Skeletal muscle tissue (tissue), 4 donors: Measurements from ENCODE around the gene HIVEP3. TPM values are rescaled to one million over a fixed set of nuclear protein-coding genes. Genes with fewer than 3 reads are reported as not detected.

Experiments used
- H3K27ac ChIP-seq: one replicate; pipeline ENCODE4 v1.7.0; 2013; ENCODE audit warnings: mild to moderate bottlenecking, low read depth, low read length, inconsistent platforms
- H3K27me3 ChIP-seq, 3 donors: one replicate each; pipeline ENCODE4 v1.7.0; 2013; ENCODE audit warnings: low read length in 3 of 3; ENCODE audit not compliant: control insufficient read depth in 3 of 3, insufficient read depth in 3 of 3
- H3K36me3 ChIP-seq, 3 donors: one replicate each; pipeline ENCODE4 v1.7.0; 2013; ENCODE audit warnings: low read length in 3 of 3; ENCODE audit not compliant: control insufficient read depth in 3 of 3, insufficient read depth in 3 of 3
- H3K4me1 ChIP-seq, 3 donors: one replicate each; pipeline ENCODE4 v1.7.0; 2013; ENCODE audit warnings: low read length in 3 of 3, mild to moderate bottlenecking in 3 of 3; ENCODE audit not compliant: control insufficient read depth in 3 of 3, insufficient read depth in 3 of 3
- H3K4me3 ChIP-seq, 3 donors: one replicate each; pipeline ENCODE4 v1.7.0; 2013; ENCODE audit warnings: low read length in 3 of 3
- H3K9ac ChIP-seq, 3 donors: one replicate each; pipeline ENCODE4 v1.7.0; 2013; ENCODE audit warnings: low read length in 3 of 3, mild to moderate bottlenecking in 3 of 3, moderate library complexity in 2 of 3, low read depth in 1 of 3
- H3K9me3 ChIP-seq, 3 donors: one replicate each; pipeline ENCODE4 v1.7.0; 2013; ENCODE audit warnings: low read length in 3 of 3; ENCODE audit not compliant: control insufficient read depth in 3 of 3
- total RNA-seq: library from RNA; depleted of rRNA; stranded (reverse); fragments of >200 nt; gene quantifications from one replicate; pipeline ENCODE4 v1.2.3, GENCODE V29; 2014
- donor health status: Osteomylitis.

Gene HIVEP3
- total RNA-seq, 1 donor from 2014 or later: 0.52 TPM

- Histone ChIP-seq H3K4me1 (peaks cover 0 to 4% (median 0%) of the 10 kb centered on the region in 3 donors), H3K27me3 (no peaks in the 10 kb centered on the region), H3K27ac (no peak overlapping the region), H3K9ac (no peak overlapping the region), H3K4me3 (no peak overlapping the region), H3K9me3 (no peaks in the 10 kb centered on the region), H3K36me3 (no peaks in the 10 kb centered on the region)
These were observed 306.7 kb downstream of the HIVEP3 start for GRCh38 chr1:41611932-41612450.

GRCh38 chr1:41611068-41611931 lies 307.4 kb downstream of the HIVEP3 start:
- no peak overlapping the region for H3K27ac ChIP-seq
- no peaks in the 10 kb centered on the region for H3K36me3 ChIP-seq
- no peaks in the 10 kb centered on the region for H3K27me3 ChIP-seq
- no peak overlapping the region for H3K9ac ChIP-seq
- H3K4me3 ChIP-seq: no peak overlapping the region
- no peaks in the 10 kb centered on the region for H3K9me3 ChIP-seq
- H3K4me1 ChIP-seq: peaks cover 0 to 4% (median 0%) of the 10 kb centered on the region in 3 donors

GRCh38 chr1:41610361-41610760 lies 308.4 kb downstream of the HIVEP3 start:
- Histone ChIP-seq H3K4me3 (no peak overlapping the region), H3K9ac (no peak overlapping the region), H3K9me3 (no peaks in the 10 kb centered on the region), H3K4me1 (peaks cover 0 to 4% (median 0%) of the 10 kb centered on the region in 3 donors), H3K27me3 (no peaks in the 10 kb centered on the region), H3K27ac (no peak overlapping the region), H3K36me3 (no peaks in the 10 kb centered on the region)

- H3K27ac ChIP-seq: no peak overlapping the region
- peaks cover 0 to 4% (median 0%) of the 10 kb centered on the region in 3 donors for H3K4me1 ChIP-seq
- H3K4me3 ChIP-seq: no peak overlapping the region
- no peaks in the 10 kb centered on the region for H3K36me3 ChIP-seq
- no peaks in the 10 kb centered on the region for H3K27me3 ChIP-seq
- no peaks in the 10 kb centered on the region for H3K9me3 ChIP-seq
- no peak overlapping the region for H3K9ac ChIP-seq
These were observed 309.4 kb downstream of the HIVEP3 start for GRCh38 chr1:41609166-41609883.

- Histone ChIP-seq H3K9me3 (no peaks in the 10 kb centered on the region), H3K27ac (no peak overlapping the region), H3K4me3 (no peak overlapping the region), H3K4me1 (peaks cover 0 to 4% (median 0%) of the 10 kb centered on the region in 3 donors), H3K36me3 (no peaks in the 10 kb centered on the region), H3K9ac (no peak overlapping the region), H3K27me3 (no peaks in the 10 kb centered on the region)
These were observed 310.5 kb downstream of the HIVEP3 start for GRCh38 chr1:41608211-41608610.

GRCh38 chr1:41607808-41608207 lies 310.9 kb downstream of the HIVEP3 start:
- Histone ChIP-seq H3K9me3 (no peaks in the 10 kb centered on the region), H3K4me3 (no peak overlapping the region), H3K27me3 (no peaks in the 10 kb centered on the region), H3K4me1 (peaks cover 0 to 4% (median 0%) of the 10 kb centered on the region in 3 donors), H3K27ac (no peak overlapping the region), H3K36me3 (no peaks in the 10 kb centered on the region), H3K9ac (no peak overlapping the region)

GRCh38 chr1:41599912-41600311 lies 318.8 kb downstream of the HIVEP3 start:
- H3K4me1 ChIP-seq: no peaks in the 10 kb centered on the region
- no peak overlapping the region for H3K27ac ChIP-seq
- no peak overlapping the region for H3K9ac ChIP-seq
- no peaks in the 10 kb centered on the region for H3K27me3 ChIP-seq
- no peaks in the 10 kb centered on the region for H3K36me3 ChIP-seq
- no peak overlapping the region for H3K4me3 ChIP-seq
- peaks cover 0 to 2% (median 0%) of the 10 kb centered on the region in 3 donors for H3K9me3 ChIP-seq

- H3K27ac ChIP-seq: no peak overlapping the region
- peaks cover 0 to 2% (median 0%) of the 10 kb centered on the region in 3 donors for H3K9me3 ChIP-seq
- no peaks in the 10 kb centered on the region for H3K27me3 ChIP-seq
- no peaks in the 10 kb centered on the region for H3K4me1 ChIP-seq
- no peak overlapping the region for H3K9ac ChIP-seq
- H3K4me3 ChIP-seq: no peak overlapping the region
- no peaks in the 10 kb centered on the region for H3K36me3 ChIP-seq
These were observed 320.4 kb downstream of the HIVEP3 start for GRCh38 chr1:41598325-41598724.

GRCh38 chr1:41592451-41593125 lies 326.1 kb downstream of the HIVEP3 start:
- H3K36me3 ChIP-seq: no peaks in the 10 kb centered on the region
- no peaks in the 10 kb centered on the region for H3K4me1 ChIP-seq
- H3K9me3 ChIP-seq: no peaks in the 10 kb centered on the region
- no peak overlapping the region for H3K27ac ChIP-seq
- H3K27me3 ChIP-seq: no peaks in the 10 kb centered on the region
- H3K4me3 ChIP-seq: no peak overlapping the region
- H3K9ac ChIP-seq: no peak overlapping the region
